HAP-1 (cell line): ENCODE data around the gene AGO3.
"Not testable (repeated sequence)": the region's sequence is repeated elsewhere in the genome, so short reads cannot be mapped to it uniquely, and the experiment has no call there.

Experiments used
- DNase-seq, 2 experiments: peaks; one replicate each; pipeline ENCODE4 v3.0.0-alpha.2; 2016 to 2020; ENCODE audit warnings: low spot score in 2 of 2
- H3K27me3 ChIP-seq: fragments of 250-450 bp; sonication (Bioruptor Pico); 2 replicates; pipeline ENCODE4 v1.5.1; 2020; ENCODE audit warnings: low read depth, mild to moderate bottlenecking, moderate library complexity
- H3K36me3 ChIP-seq: fragments of 250-450 bp; sonication (Bioruptor Pico); replicated peaks from 2 replicates; pipeline ENCODE4 v1.5.1; 2020; ENCODE audit warnings: mild to moderate bottlenecking
- H3K4me1 ChIP-seq: fragments of 250-450 bp; sonication (Bioruptor Pico); 2 replicates; pipeline ENCODE4 v1.5.1; 2020; ENCODE audit warnings: mild to moderate bottlenecking
- H3K4me3 ChIP-seq: fragments of 250-450 bp; sonication (Bioruptor Pico); 2 replicates; pipeline ENCODE4 v1.5.1; 2020; ENCODE audit warnings: mild to moderate bottlenecking, moderate library complexity
- H3K9me3 ChIP-seq: fragments of 250-450 bp; sonication (Bioruptor Pico); 2 replicates; pipeline ENCODE4 v1.5.1; 2020; ENCODE audit warnings: mild to moderate bottlenecking, moderate library complexity
- in situ Hi-C: fragments of 300-500 bp; cut with MboI; formaldehyde crosslinking; loops from 3 replicates; pipeline ENCODE4 v1.14.3; 2020; ENCODE audit warnings: low sequenced_read_pairs, inconsistent platforms, mixed read lengths

The AGO3 gene

DNA sequence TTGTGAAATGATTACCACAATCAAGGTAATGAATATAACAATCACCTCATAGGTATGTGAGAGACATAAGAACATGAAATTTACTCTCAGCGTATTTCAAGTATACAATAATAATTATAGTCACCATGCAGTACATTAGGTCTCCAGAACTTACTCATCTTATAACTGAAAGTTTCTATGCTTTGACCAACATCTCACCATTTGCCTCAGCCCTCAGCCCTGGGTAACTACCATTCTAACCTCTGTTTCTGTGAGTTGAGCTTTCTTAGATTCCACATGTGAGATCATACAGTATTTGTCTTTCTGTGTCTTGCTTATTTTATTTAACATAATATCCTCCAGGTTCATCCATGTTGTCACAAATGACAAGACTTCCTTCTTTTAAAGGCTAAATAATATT is 57.3 kb downstream of the AGO3 start:
- in situ Hi-C loops = no loop called here
- H3K4me1 ChIP-seq = no peaks in the 10 kb centered on the region

DNA sequence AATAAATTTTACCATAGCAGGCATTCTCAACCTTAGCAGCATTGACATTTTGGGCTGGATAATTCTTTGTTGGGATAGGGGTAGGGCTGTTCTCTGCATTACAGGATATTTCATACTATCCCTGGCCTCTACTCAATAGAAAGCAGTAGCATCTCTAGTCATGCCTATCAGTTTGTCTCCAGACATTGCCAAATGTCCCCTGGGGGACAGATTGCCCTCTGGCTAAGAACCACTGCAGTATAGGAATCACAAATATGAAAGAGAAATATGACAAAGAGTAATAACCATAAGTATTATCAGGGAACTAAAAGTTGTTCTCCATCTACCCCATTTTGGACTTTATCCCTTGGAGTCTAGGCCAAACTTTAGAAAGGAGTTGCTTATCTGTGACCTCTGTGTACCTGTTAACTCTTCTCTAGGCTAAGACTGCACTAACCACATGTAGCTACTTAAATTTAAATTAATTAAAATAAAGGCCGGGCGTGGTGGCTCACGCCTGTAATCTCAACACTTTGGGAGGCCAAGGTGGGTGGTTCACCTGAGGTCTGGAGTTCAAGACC is 76.1 kb downstream of the AGO3 start:
- Histone ChIP-seq H3K36me3 (peaks cover 7% of the 10 kb centered on the region), H3K27me3 (no peaks in the 10 kb centered on the region), H3K9me3 (no peaks in the 10 kb centered on the region), H3K4me3 (no peak overlapping the region), H3K4me1 (no peaks in the 10 kb centered on the region)
- in situ Hi-C loops = no loop called here
- no peak for DNase-seq

More for the DNA sequence above, 57.3 kb downstream of the AGO3 start:
- no peak overlapping the region for H3K4me3 ChIP-seq
- no peaks in the 10 kb centered on the region for H3K36me3 ChIP-seq
- no peaks in the 10 kb centered on the region for H3K27me3 ChIP-seq
- no peak for DNase-seq
- H3K9me3 ChIP-seq = no peaks in the 10 kb centered on the region

DNA sequence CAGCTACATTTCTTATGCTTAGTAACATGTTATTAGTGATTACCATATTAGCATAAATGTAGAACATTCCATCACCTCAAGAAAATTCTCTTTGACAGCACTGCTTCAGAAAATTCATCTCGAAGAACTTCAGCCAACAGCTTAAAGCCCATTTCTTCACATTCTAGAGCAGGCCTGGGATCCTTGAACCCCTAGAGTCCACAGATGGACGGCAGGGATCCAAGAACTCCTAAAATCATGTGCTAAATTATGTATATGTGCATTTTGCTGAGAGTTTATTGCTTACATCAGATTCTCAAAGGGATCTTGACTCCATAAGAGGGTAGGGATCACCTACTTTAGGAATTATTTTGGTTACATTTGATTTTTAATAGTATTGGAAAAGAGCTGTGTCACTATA is 76.8 kb downstream of the AGO3 start:
- in situ Hi-C loops = no loop called here

DNA sequence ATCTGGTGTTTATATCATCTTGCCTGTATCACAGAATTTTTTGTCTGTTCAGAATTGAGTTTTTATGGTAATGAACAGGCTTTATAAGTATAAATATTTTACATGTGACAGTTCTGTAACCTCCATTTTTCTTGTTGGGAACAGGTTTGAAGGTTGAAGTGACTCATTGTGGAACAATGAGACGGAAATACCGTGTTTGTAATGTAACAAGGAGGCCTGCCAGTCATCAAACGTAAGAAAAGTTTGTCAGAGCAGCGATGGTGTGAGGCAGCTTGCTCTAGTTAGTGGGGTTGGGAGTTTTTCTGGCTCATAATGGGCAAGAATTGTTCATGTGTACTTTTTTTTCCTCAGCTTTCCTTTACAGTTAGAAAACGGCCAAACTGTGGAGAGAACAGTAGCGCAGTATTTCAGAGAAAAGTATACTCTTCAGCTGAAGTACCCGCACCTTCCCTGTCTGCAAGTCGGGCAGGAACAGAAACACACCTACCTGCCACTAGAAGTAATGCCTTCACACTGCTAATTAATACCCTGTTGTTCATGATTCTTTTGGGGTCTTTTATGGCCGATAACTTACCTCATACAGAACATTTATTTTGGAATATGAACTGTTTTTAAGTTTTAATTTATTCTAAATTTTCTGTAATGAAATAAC is 77.8 kb downstream of the AGO3 start:
- Histone ChIP-seq H3K36me3 (peaks cover 12% of the 10 kb centered on the region), H3K4me3 (no peak overlapping the region), H3K9me3 (no peaks in the 10 kb centered on the region), H3K4me1 (no peaks in the 10 kb centered on the region), H3K27me3 (no peaks in the 10 kb centered on the region)
- no peak for DNase-seq
- in situ Hi-C loops = no loop called here

More for the DNA sequence above, 76.8 kb downstream of the AGO3 start:
- Histone ChIP-seq H3K4me1 (no peaks in the 10 kb centered on the region), H3K9me3 (no peaks in the 10 kb centered on the region), H3K27me3 (no peaks in the 10 kb centered on the region), H3K4me3 (no peak overlapping the region), H3K36me3 (peaks cover 7% of the 10 kb centered on the region)
- no peak for DNase-seq

DNA sequence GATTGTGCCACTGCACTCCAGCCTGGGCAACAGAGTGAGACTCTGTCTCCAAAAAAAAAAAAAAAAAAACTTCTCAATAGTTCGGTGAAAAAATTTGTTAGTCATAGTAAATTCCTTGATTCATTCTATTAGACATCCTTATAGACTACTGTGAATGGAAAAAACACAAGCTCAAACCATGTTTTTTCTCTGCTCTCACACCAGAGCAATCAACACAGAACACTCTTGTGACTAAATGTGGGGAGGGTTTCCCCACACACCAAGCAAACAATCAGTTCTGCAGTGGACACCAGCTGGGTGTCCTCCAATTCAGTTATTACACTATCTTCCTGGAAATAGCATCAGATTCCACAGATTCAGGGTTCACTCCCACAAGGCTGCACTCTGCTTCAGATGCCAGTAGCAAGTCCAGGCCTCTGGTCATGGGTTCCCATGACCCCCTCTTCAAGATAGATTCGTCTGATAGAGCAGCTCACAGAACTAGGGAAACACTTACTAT is 83.9 kb downstream of the AGO3 start:
- DNase-seq = no peak
- Histone ChIP-seq H3K9me3 (no peaks in the 10 kb centered on the region), H3K4me3 (no peak overlapping the region), H3K36me3 (peaks cover 17% of the 10 kb centered on the region), H3K27me3 (no peaks in the 10 kb centered on the region), H3K4me1 (no peaks in the 10 kb centered on the region)
- in situ Hi-C loops = no loop called here

DNA sequence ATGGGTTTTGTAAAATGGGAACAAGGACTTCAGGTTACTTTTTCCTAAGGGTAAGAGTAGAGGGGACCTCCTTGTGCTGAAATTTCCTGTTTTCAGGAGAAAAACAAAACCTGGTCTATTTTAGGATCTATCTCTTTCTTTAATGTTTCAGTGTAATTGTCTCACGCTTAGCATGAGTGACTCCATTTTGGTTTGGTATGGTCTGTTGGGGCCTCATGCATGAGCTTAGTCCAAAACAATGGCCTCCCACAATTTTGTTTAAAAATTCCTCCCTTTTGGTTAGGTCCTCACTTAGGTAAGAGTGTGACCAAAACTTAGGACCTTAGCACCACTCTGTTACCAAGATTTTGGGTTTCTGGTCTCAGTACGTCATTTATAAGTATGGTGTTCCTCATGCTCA is 85.8 kb downstream of the AGO3 start:
- DNase-seq = no peak
- Histone ChIP-seq H3K9me3 (no peaks in the 10 kb centered on the region), H3K4me3 (no peak overlapping the region), H3K36me3 (peaks cover 17% of the 10 kb centered on the region), H3K4me1 (no peaks in the 10 kb centered on the region), H3K27me3 (no peaks in the 10 kb centered on the region)
- in situ Hi-C loops = no loop called here

DNA sequence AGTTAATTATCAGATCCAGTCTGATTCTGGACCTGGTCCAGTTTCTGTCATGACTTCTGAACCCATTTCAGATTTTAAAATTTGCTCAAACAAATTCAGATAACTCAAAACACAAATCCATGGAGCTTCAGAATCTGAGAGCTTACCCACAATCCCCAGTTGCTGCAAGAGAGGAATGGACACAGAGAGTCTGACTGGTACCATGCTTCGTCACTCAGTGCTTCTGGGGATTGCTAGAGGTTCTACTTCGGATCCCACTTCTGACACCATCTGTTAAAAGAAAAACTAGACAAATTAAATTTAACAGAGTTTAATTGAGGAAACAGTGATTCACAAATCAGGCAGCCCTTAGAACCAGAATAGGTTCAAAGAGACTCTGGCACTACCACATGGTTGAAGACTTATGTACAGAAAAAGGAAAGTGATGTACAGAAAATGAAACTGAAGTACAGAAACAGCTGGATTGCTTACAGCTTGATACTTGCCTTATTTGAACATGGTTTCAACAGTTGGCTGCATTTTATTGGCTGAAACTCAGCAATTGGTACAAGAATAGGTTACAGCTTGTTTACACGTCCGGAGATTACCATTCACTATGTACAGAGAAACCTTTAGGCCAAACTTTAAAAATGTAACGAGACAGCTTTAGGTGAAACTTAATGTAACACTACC is 92.3 kb downstream of the AGO3 start:
- Histone ChIP-seq H3K9me3 (no peaks in the 10 kb centered on the region), H3K36me3 (peaks cover 10% of the 10 kb centered on the region), H3K4me3 (no peak overlapping the region), H3K4me1 (no peaks in the 10 kb centered on the region), H3K27me3 (no peaks in the 10 kb centered on the region)
- in situ Hi-C loops = no loop called here
- no peak for DNase-seq

DNA sequence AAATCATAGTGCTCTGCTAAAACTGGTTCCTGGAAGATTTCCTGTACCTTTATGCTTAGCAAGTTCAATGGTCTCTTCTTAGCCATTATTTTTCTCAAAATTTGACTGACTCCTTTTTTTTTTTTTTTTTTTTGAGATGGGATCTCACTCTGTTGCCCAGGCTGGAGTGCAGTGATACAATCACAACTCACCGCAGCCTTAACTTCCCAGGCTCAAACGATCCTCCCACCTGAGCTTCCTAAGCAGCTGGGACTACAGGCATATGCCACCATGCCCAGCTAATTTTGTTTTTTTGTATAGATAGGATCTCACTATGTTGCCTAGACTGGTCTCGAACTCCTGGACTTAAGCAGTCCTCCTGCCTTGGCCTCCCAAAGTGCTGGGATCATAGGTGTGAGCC is 93.1 kb downstream of the AGO3 start:
- H3K4me3 ChIP-seq = not testable (repeated sequence)

DNA sequence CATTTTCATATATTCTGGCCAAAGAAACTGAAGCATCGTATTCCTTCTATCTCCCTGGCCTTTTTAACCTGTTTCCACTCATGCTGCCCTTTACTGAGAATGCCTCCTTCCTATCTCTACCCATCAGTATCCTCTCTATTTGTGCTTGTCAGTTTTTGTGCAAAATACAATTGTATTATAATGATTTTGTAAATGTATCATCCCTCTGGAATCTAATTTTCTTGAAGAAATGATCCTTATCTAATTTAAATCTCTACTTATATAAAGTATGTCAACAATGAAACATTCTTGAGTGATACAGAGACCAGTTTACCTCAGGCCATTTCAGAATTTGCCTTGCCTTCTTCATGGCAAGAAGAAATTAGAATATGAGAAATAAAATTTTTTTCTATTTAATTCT is 93.9 kb downstream of the AGO3 start:
- in situ Hi-C loops = no loop called here
- DNase-seq = no peak

More for the DNA sequence above, 93.1 kb downstream of the AGO3 start:
- in situ Hi-C loops, H3K27me3 ChIP-seq, DNase-seq, H3K36me3 ChIP-seq, H3K4me1 ChIP-seq, H3K9me3 ChIP-seq: not testable (repeated sequence)

DNA sequence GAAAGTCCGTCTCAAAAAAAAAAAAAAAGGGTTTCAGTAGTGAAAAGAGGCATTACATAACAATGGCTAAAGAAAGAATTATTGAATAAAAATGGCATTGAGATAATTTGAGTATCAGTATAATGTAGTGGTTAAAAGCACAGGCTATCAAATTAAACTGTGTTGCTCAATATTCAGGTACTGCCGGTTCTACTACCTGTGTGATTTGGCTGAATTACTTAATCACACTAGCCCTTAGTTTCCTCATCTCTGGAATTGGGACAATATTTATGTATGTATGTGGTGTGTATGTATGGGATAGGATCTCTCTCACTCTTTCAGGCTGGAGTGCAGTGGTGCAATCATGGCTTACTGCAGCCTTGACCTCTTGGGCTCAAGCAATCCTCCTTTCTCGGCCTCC is 96.9 kb downstream of the AGO3 start:
- Histone ChIP-seq H3K36me3 (peaks cover 8% of the 10 kb centered on the region; the same call in 1 of the 2 replicates), H3K27me3 (no peaks in the 10 kb centered on the region), H3K4me1 (no peaks in the 10 kb centered on the region), H3K9me3 (no peaks in the 10 kb centered on the region), H3K4me3 (no peak overlapping the region)
- in situ Hi-C loops = no loop called here
- no peak for DNase-seq

More for the DNA sequence above, 93.9 kb downstream of the AGO3 start:
- no peaks in the 10 kb centered on the region for H3K4me1 ChIP-seq
- no peaks in the 10 kb centered on the region for H3K9me3 ChIP-seq
- no peaks in the 10 kb centered on the region for H3K27me3 ChIP-seq
- peaks cover 3% of the 10 kb centered on the region; the same call in 1 of the 2 replicates for H3K36me3 ChIP-seq
- H3K4me3 ChIP-seq = no peak overlapping the region

DNA sequence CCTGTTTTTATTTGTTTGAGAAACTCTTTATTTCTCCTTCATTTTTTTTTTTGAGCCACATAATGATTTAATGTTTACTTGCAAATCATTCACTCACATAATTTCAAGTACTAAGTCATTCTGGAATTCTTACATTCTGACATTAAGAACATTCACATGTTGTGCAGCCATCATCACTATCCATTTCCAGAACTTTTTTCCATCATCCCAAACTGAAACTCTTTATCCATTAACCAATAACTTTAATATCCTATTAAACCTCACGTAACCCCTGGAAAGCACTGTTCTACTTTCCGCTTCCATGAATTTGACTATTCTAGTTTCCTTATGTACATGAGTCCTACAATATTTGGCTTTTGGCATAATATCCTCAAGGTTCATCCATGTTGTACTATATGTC is 100.5 kb downstream of the AGO3 start:
- no peak overlapping the region for H3K4me3 ChIP-seq
- H3K4me1 ChIP-seq = no peaks in the 10 kb centered on the region
- in situ Hi-C loops = no loop called here
- peaks cover 9% of the 10 kb centered on the region; the same call in 1 of the 2 replicates for H3K36me3 ChIP-seq
- no peaks in the 10 kb centered on the region for H3K27me3 ChIP-seq
- no peaks in the 10 kb centered on the region for H3K9me3 ChIP-seq
- DNase-seq = no peak

DNA sequence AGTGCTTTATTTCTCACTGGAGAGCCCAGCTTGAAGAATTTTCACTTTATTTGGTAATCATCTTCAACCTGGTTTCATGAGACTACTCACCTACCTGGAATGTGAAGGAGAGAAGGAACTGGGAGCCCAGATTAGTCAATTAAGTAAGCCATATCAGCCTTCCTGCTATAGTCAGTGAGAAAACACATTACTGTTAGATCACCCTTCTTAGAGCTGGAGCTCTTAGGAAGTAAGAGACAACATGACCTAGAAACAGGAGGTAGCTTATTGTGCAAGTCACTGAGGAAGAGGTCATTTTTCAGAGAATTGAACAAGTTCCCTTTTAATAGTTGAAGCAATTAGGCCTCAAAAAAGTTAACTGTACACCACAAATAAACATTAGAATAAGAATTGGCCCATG is 103.8 kb downstream of the AGO3 start:
- no peak for DNase-seq
- Histone ChIP-seq H3K27me3 (no peaks in the 10 kb centered on the region), H3K4me3 (no peak overlapping the region), H3K4me1 (peaks cover 5% of the 10 kb centered on the region), H3K9me3 (no peaks in the 10 kb centered on the region), H3K36me3 (peaks cover 9% of the 10 kb centered on the region; the same call in 1 of the 2 replicates)
- in situ Hi-C loops = no loop called here

DNA sequence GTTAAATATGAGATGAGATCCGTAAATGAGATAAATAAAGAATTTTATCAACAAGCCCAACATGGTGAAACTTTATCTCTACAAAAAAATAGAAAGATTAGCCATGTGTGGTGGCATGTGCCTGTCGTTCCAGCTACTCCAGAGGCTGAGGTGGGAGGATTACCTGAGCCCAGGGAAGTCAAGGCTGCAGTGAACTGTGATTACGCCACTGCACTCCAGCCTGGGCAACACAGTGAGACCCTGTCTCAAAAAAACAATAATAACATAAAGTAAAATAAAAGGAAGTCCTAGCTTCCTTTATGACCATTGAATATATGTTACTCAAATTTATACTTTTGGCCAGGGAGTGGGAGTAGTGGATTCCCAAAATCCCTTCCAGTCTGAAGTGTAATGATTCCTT is 104.2 kb downstream of the AGO3 start:
- in situ Hi-C loops = no loop called here
- H3K9me3 ChIP-seq = no peaks in the 10 kb centered on the region
- no peaks in the 10 kb centered on the region for H3K27me3 ChIP-seq
- peaks cover 14% of the 10 kb centered on the region for H3K36me3 ChIP-seq
- H3K4me1 ChIP-seq = peaks cover 5% of the 10 kb centered on the region
- no peak overlapping the region for H3K4me3 ChIP-seq
- DNase-seq = no peak

DNA sequence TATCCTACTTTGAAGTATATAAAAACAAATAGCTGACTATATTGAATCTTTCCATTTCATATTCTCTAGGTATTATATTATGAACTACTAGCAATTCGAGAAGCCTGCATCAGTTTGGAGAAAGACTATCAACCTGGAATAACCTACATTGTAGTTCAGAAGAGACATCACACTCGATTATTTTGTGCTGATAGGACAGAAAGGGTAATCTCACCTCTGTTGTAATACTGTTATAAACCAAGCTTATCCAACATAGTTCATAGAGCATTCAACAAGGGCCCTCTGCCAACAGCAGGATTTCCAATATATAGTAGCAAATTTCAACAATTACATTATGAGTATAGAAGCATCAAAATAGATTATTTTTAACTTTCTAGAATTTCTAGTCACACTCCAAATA is 109.3 kb downstream of the AGO3 start:
- Histone ChIP-seq H3K36me3 (peaks cover 36% of the 10 kb centered on the region), H3K9me3 (no peaks in the 10 kb centered on the region), H3K27me3 (no peaks in the 10 kb centered on the region), H3K4me3 (no peak overlapping the region), H3K4me1 (peaks cover 14% of the 10 kb centered on the region)
- in situ Hi-C loops = no loop called here
- no peak for DNase-seq
